Measurements from ENCODE around the gene MPZL1. TPM values are rescaled to one million over a fixed set of nuclear protein-coding genes. Genes with fewer than 3 reads are reported as not detected.

Gene MPZL1
- total and polyA plus RNA-seq, 2 of the 13 experiments (the other 11 are each of a cell fraction or from before 2014, with no cell fraction given), result 38.0 to 68.7 TPM

- no peak for TF ChIP-seq ZNF407 (CRISPR knock-in tag; IDR thresholded peaks at IDR 0.05; ENCODE audit: not compliant biosample characterization)
- peak; percentile 43 for TF ChIP-seq FOSL2 (CRISPR knock-in tag; IDR thresholded peaks at IDR 0.05)
- TF ChIP-seq, protein P1, sequence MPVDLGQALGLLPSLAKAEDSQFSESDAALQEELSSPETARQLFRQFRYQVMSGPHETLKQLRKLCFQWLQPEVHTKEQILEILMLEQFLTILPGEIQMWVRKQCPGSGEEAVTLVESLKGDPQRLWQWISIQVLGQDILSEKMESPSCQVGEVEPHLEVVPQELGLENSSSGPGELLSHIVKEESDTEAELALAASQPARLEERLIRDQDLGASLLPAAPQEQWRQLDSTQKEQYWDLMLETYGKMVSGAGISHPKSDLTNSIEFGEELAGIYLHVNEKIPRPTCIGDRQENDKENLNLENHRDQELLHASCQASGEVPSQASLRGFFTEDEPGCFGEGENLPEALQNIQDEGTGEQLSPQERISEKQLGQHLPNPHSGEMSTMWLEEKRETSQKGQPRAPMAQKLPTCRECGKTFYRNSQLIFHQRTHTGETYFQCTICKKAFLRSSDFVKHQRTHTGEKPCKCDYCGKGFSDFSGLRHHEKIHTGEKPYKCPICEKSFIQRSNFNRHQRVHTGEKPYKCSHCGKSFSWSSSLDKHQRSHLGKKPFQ (CRISPR knock-in tag; IDR thresholded peaks at IDR 0.05; ENCODE audit: insufficient replicate concordance), result no peak
- TF ChIP-seq SETDB1 (CRISPR knock-in tag; IDR thresholded peaks at IDR 0.05; ENCODE audit: borderline replicate concordance), result no peak
- peak; percentile 78; the same call in 1 of the 2 replicates for TF ChIP-seq MTF2 (CRISPR knock-in tag; IDR thresholded peaks at IDR 0.05; ENCODE audit: borderline replicate concordance)
- 0 out of 2 replicates have a peak, but pooled peaks have one; percentile 19 for TF ChIP-seq ZNF619 (CRISPR knock-in tag; IDR thresholded peaks at IDR 0.05)
- no peak; the same call in 1 of the 2 replicates for TF ChIP-seq PRDM10 (CRISPR knock-in tag; IDR thresholded peaks at IDR 0.05; ENCODE audit: low read depth)
- TF ChIP-seq, protein P2, sequence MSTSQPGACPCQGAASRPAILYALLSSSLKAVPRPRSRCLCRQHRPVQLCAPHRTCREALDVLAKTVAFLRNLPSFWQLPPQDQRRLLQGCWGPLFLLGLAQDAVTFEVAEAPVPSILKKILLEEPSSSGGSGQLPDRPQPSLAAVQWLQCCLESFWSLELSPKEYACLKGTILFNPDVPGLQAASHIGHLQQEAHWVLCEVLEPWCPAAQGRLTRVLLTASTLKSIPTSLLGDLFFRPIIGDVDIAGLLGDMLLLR (CRISPR knock-in tag; IDR thresholded peaks at IDR 0.05), result peak; percentile 89; the same call in 1 of the 2 replicates
- no peak for TF ChIP-seq ZNF747 (CRISPR knock-in tag; IDR thresholded peaks at IDR 0.05; ENCODE audit: borderline replicate concordance)
- peak; percentile 72 for TF ChIP-seq IKZF4 (CRISPR knock-in tag; IDR thresholded peaks at IDR 0.05; ENCODE audit: borderline replicate concordance, low read depth, not compliant biosample characterization)
These were observed 7.2 kb upstream of the MPZL1 start (continued) for GRCh38 chr1:167714439-167715156.
